HepG2 (cell line): ENCODE results near the gene SCARB2. TPM values are rescaled to one million over a fixed set of nuclear protein-coding genes. Genes with fewer than 3 reads are reported as not detected.

Source experiments
- ARHGAP35 ChIP-seq: sonication (generic); formaldehyde crosslinking; IDR thresholded peaks from 2 replicates; pipeline ENCODE4 v1.9.0; 2022; ENCODE audit warnings: mild to moderate bottlenecking, inconsistent platforms, moderate library complexity, missing genetic modification reagents, borderline replicate concordance
- ARID5B ChIP-seq: IDR thresholded peaks from 2 replicates; pipeline ENCODE4 v1.4.0; 2020; ENCODE audit warnings: mild to moderate bottlenecking, missing genetic modification reagents
- KDM4B ChIP-seq: sonication (generic); formaldehyde crosslinking; IDR thresholded peaks from 2 replicates; pipeline ENCODE4 v1.4.0; 2020; ENCODE audit warnings: missing genetic modification reagents
- RFXANK ChIP-seq: IDR thresholded peaks from 2 replicates; pipeline ENCODE4 v1.6.1; 2016
- SRSF4 ChIP-seq: fragments of 200-400 bp; formaldehyde crosslinking; IDR thresholded peaks from one replicate; pipeline ENCODE4 v1.6.1; 2018; ENCODE audit warnings: mild to moderate bottlenecking, low read depth, low read length, moderate library complexity; ENCODE audit not compliant: poor library complexity, severe bottlenecking
- TBL1XR1 ChIP-seq: fragments of 150-350 bp; IDR thresholded peaks from 2 replicates; pipeline ENCODE4 v1.6.1; 2014; ENCODE audit warnings: borderline replicate concordance, low read length; ENCODE audit not compliant: partially characterized antibody
- ZBTB40 ChIP-seq, 2 experiments: fragments of 450-650 bp in 1 of 2; sonication (generic) in 1 of 2; formaldehyde crosslinking in 1 of 2; IDR thresholded peaks; 2 replicates each; pipeline versions ENCODE4 v1.6.1 to v1.8.0; 2016 to 2022; ENCODE audit warnings: antibody characterized with exemption in 1 of 2, mild to moderate bottlenecking in 1 of 2, missing genetic modification reagents in 1 of 2
- ZNF275 ChIP-seq: sonication (generic); formaldehyde crosslinking; IDR thresholded peaks from 2 replicates; pipeline ENCODE4 v1.8.0; 2022; ENCODE audit warnings: missing genetic modification reagents, mild to moderate bottlenecking, inconsistent platforms, borderline replicate concordance
- ZNF775 ChIP-seq: sonication (generic); formaldehyde crosslinking; IDR thresholded peaks from 2 replicates; pipeline ENCODE4 v1.4.0; 2020; ENCODE audit warnings: missing genetic modification reagents, mild to moderate bottlenecking, moderate library complexity, borderline replicate concordance
- ZNF850 ChIP-seq: sonication (generic); formaldehyde crosslinking; conservative IDR thresholded peaks from 2 replicates; pipeline ENCODE4 v1.9.0; 2021; ENCODE audit warnings: mild to moderate bottlenecking, missing genetic modification reagents
- ZNF883 ChIP-seq: sonication (generic); formaldehyde crosslinking; IDR thresholded peaks from 2 replicates; pipeline ENCODE4 v1.5.1; 2020; ENCODE audit warnings: mild to moderate bottlenecking, missing genetic modification reagents; ENCODE audit errors: not compliant biosample characterization
- ZSCAN21 ChIP-seq: sonication (generic); formaldehyde crosslinking; IDR thresholded peaks from 2 replicates; pipeline ENCODE4 v1.8.0; 2022; ENCODE audit warnings: mild to moderate bottlenecking, missing genetic modification reagents, moderate library complexity, borderline replicate concordance
- polyA plus RNA-seq, 8 experiments: library from polyadenylated mRNA; depleted of rRNA in 3 of 8; stranded (reverse) in 7 of 8; unstranded in 1 of 8; fragments of >200 nt; fragmentation: Illumina TruSeq in 4 of 8; extraction: Trizol in 4 of 8; gene quantifications; 2 replicates each; pipeline versions ENCODE4 v1.2.1 to v1.2.3, GENCODE V29; 2011 to 2016; ENCODE audit warnings: low read depth in 4 of 8, missing spikeins in 1 of 8, mixed read lengths in 1 of 8; ENCODE audit not compliant: insufficient read depth in 1 of 8
- total RNA-seq, 5 experiments: library from RNA; depleted of rRNA; stranded (reverse); fragments of >200 nt; fragmentation: Illumina TruSeq; extraction: Trizol; gene quantifications; 2 replicates each; pipeline ENCODE4 v1.2.3, GENCODE V29; 2016; ENCODE audit warnings: low read depth in 1 of 5

Gene SCARB2
- total and polyA plus RNA-seq, 2 of the 13 experiments (the other 11 are each of a cell fraction or from before 2014, with no cell fraction given) = 40.6 to 43.4 TPM

- TF ChIP-seq ARHGAP35 (CRISPR knock-in tag) (peak; percentile 65; the same call in 1 of the 2 replicates), SRSF4 (no peak), ZNF275 (CRISPR knock-in tag) (0 out of 2 replicates have a peak, but pooled peaks have one; percentile 75), TBL1XR1 (peak; percentile 64), ZNF883 (peak; percentile 92), ZSCAN21 (peak; percentile 72), ZBTB40 (IDR thresholded peaks at IDR 0.05) (peak; percentile 88), ZBTB40 (CRISPR knock-in tag; IDR thresholded peaks at IDR 0.05) (peak; percentile 93), ZNF850 (no peak), KDM4B (CRISPR knock-in tag) (peak; percentile 60; the same call in 1 of the 2 replicates), ARID5B (CRISPR knock-in tag) (peak; percentile 62), ZNF775 (peak; percentile 88; the same call in 1 of the 2 replicates), RFXANK (CRISPR knock-in tag) (no peak)
Observed at GRCh38 chr4:76148142-76148865, 65.3 kb downstream of the SCARB2 start, which contains the start of gene NUP54 (continued).
